Measurements from ENCODE around the gene PRXL2A.
"Not testable (repeated sequence)": the region's sequence is repeated elsewhere in the genome, so short reads cannot be mapped to it uniquely, and the experiment has no call there.

The PRXL2A gene

DNA sequence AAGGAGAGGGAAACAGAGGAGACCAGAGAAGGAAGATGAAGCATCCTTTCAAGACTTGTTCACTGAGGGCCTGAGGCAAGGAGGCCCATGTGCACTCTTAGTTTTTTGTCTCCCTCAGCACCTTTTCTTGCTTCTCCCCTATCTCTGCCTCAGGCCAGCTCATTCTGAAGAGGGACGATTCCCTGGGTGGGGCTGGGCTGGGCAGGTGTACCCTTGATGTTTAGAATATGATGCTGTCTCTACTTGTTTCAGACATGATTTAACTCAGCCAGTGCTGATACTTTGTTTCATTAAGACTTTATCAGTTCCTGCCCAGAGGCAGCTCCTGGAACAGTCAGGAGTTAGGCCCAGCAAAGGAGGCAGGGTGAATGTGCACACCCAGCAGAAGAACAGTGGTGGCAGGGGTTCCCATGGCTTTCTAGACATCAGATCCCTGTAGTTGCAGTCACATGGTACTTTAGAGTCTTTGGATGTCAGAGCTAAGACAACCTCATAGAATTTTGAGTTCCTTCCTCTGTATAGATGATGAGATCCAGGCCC lies 3.4 kb downstream of the PRXL2A start:
- DNase-seq (ENCODE audit: low read depth) = no peak

DNA sequence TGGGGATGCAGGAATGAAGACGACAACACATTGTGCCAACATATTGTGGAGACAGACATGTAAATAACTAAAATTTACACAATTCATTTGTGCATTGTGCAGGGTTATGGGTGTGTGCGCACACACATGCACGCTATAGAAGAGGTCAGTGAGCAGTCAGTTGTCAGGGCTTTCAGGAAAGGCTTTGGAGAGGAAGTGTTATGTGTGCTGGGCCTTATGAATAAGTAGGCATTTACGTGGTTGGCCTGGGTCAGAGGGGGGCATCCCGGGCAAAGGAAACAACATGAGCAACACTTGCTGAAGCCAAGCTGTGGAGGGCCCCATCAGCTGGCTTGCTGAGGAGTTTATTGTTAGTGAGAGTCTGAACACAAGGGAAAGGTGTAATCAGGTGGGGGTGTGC lies 4.1 kb downstream of the PRXL2A start:
- no peak for DNase-seq (ENCODE audit: low read depth)

DNA sequence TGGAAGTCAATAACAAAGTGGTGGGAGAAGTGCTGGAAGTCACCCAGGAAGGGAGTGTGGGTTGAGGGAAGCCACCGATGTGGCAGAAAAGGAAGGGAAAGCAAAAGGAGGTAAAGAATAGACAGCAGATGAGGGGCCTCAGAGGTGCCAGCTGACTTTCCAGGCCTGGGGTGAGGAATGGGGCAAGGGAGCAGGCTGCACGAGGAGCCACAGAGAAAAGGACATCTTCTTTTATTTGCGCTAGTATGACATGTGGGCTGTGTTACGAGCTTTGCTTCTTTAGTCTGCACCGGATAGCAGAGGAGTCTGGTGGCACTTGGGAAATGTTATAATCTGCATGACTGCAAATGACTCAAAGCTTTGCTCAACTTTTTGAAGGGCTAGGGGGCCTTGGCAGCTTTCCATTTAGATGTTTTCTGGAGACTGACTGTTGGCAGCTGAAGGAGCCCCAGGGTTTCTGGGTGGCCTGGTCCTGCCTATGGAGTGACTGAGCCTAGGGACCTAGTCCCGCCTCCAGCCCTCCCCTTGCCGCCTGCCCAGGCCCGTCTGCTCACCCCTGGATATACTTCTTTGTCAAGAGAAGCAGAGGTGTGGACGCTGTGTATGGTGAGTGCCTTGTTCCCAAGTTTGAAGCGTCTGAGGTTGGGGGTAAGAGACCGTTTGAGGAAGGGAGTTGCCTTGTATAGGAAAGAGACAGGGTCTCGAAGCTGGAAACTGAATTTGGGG lies 5.1 kb downstream of the PRXL2A start:
- DNase-seq (ENCODE audit: low read depth) = no peak

DNA sequence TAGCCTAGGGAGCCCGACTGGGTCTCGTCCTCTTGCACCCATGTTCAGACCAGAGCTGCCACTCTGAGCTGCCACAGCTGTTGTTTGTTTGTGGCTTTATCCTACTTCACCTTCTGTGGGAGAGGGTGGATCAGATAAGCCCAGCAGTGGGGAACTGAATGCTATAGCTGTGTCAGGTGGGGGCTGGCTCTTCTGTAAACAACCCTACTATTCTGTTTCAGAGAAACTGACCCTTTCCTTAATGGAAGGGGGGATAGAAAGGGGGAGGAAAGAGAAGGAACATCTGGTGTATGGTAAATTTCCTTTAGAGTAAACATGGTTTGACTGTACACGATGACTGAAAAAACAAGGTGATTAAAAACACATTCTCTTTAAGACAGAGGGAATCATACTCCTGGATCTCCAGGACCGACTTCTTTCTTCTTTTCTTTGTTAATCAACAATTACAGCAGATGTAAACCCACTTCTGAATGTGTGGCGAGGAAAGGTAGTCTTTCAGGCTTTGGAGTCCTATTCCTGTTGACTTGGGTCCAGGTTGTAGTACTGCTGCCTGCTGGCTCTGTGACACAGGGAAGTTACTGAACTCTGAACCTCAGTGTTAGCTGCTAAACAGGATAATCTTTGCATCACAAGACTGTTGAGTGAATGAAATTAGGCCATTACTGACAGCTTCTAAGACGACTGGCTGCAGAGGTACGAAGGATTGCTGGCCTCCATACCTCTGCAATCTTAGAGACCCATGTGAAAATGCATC lies 6.0 kb downstream of the PRXL2A start:
- DNase-seq (ENCODE audit: low read depth) = no peak

DNA sequence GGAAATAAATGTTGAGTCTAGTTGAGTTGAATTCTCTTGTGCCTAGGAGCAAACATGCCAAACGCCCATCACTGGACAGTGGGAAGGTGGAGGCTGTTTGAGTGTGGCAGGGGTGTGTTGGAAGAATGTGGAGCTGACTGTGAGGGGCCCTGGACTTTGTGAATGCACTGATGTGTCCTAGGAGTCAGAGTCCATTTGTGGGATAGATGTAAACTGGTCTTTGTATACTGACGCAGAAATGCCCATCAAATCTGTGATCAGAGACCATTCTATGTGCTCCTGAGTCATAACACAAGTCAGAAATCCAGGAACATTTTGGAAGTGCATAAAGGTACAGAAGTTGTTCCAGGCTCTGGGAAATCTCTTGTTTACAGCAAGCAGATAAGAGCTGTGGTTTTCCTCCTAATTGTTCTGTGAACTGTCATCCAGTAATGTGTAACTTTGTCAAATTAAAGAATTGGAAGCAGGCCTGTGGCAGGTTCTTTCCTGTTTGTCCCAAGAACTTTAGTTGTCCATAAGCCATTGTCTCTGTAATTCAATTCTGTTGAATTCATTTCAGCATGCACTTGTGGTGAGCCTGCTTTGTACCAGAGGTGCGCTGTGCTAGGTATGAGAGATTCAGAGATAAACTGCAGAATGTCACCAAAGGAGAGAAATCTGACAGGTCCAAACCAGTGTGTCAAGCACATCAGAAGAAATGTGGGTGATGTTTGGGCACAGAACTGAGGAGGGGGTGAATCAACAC lies 7.6 kb downstream of the PRXL2A start:
- no peak for DNase-seq (ENCODE audit: low read depth)

DNA sequence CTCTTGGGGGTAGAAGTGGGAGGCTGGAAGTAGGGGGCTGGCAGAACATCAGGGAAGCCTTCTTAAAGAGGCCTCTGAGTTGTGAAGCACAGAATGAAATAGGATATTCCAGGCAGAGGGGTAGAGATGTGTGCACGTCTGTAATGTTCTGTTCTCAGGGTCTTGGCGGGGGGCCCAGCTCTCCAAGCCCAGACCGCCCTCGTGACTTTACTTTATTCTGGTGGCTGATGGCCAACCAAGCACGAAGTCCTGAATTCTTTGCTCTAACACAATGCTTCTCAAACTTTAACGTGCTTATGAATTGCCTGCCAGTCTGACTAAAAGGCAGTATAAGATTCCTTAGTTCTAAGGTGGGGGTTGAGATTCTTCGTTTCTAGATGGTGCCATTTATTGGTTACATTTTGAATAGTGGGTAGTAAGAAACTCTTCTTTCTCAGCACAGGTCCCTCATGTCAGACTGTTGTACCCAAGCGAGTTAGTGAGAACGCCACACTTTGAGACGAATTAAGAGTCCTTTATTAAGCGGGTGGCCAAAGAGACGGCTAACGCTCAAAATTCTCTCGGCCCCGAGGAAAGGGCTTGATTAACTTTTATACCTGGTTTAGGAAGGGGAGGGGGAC lies 8.2 kb downstream of the PRXL2A start:
- DNase-seq (ENCODE audit: low read depth) = no peak

DNA sequence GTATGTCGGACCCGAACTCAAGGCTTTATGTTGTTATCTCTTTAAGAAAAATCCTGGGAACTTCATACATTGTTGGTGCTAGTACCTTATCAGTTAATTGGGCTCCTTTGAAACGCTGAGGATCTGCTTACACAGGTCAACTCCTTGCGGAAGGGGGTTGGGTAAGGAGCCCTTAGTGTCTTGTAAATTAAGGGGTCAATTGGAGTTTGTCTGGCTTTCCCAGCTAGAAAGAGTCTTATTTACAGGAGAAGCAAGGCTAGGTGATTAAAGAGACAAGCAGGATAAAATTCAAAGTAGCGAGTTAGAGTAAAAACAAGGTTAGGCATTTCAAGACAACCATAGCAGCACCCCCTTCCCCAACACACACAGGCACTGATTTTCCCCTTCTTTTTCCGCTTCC lies 8.9 kb downstream of the PRXL2A start:
- not testable (repeated sequence) for DNase-seq (ENCODE audit: low read depth)

DNA sequence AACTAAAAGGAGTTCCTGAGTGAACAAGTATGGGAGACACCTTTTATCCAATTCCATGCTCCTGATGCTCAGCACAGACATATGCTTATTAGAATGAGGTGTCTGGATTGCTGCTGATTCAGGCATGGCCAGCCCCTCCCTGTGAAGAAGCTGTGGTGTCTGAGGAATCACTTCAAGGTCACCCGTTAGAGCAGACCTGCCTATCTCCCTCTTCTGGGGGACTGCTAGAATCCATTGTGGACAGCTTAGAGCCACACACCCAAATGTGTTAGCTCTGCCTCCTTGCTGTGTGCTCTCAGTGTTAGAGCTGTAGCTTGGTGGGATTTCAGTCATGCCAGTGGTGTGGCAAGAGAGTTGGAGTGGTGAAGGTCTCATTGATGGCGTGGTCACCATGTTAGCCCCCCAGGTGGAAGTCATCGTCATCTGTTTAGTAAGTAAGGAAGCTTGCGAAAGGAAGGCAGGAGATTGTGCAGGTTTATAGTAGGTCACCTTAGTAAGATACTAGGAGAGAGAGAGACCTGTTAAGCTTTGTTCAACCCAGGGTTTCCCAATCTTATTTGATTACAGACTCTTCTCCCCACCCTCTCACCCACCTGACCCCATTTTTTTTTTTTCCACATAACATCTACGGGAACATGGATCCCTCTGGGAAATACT lies 12.8 kb downstream of the PRXL2A start:
- DNase-seq (ENCODE audit: low read depth) = no peak

DNA sequence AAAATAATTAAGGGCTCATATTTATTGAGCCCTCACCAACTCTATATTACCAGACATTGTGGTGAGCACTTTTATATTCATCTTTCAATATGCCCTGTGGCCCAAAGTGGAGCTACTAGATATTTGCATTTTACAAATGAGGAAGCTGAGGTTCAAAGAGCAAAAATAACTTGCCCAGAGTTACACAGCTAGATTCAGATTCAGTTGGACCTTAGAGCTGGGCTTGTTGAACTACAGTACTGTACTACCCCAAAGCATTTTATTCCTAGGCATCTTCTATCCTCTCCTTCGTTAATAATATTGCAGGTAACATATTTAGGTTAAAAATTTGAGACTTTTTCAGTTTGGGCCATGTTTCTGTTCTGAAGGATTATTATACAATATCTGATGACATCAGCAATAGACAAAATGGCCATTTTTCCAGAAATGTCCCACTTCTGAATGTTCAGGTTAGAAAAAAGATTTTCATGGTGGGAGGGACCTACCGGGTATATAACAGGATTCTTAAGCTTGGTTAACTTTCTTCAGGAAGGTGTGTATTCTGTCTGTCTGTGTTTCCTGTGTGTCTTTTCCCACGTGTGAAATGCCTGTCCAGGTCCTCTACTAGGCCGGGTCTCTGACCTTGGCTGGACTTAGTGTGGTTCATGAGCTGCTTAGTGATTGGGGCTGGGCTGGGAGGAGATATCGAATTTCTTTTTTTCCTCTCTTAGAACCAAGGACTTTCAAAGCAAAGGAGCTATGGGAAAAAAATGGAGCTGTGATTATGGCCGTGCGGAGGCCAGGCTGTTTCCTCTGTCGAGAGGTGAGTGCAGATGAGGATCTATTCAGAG lies 13.6 kb downstream of the PRXL2A start:
- DNase-seq (ENCODE audit: low read depth) = no peak

DNA sequence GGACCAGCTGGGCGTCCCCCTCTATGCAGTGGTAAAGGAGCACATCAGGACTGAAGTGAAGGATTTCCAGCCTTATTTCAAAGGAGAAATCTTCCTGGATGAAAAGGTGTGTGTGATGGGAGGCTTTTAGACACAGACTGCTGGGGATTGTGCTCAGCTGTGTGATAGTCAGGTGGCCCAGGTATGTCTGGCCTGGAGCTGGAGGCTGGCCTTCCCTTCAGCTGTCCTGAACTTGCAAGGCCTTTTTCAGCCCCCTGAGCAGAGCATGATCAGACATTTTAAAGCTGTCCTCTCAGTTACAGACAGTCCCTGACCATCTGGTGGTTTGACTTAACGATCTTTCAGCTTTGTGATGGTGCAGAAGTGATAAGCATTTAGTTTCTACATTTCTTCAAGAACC lies 17.6 kb downstream of the PRXL2A start:
- no peak for DNase-seq (ENCODE audit: low read depth)

DNA sequence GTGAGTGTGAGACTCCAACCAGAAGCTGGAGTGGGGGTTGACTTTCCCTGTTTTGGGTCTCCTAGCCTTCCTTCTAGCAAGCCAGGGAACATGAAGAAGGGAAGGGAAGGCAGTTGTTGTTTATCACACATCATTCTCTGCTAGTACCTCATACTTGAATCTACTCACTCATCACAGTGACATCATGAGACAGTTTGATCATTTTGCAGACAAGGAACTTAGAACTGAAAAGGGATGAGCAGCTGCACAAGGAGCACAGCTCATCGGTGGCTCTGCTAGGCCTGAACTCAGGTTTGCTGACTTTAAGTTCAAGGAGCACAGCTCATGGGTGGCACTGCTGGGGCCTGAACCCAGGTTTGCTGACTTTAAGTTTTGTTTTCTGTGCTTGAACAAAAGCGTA lies 19.2 kb downstream of the PRXL2A start:
- no peak for DNase-seq (ENCODE audit: low read depth)

DNA sequence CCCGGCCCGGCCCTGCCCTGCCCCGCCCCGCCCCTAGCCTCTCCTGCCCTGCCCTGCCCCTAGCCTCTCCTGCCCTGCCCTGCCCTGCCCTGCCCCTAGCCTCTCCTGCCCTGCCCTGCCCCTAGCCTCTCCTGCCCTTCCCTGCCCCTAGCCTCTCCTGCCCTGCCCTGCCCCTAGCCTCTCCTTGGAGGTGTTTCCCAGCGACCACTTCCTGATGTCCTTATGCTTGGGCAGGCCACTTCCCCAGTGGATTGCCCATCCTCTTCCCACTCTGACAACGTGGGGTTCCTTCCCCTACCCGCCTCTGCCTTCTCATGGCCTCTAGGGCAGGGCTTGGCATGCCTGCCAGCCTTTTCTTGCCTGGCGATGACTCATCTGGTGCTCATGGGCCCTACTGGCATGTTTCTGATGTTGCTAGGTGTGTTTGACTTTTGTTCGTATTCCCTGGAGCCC lies 21.2 kb downstream of the PRXL2A start:
- DNase-seq (ENCODE audit: low read depth) = no peak

DNA sequence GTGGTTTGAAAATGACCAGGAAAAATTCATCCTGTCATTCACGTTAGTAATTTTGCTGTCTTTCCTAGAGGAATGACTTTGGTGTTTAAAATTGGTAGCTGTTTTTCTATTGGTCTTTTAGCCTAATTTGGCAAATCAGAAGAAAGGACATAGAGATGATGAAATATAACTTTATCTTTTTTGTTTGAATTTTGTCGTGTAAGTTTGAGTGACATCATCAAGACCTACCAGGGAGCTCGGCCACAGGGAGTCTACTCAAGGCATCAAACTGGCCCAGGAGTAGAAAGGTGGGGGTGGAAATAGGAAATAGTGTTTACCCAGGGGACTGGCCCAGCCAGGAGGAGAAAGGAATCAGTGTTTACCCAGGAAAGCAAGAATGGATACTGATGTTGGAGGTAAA lies 24.8 kb downstream of the PRXL2A start:
- no peak for DNase-seq (ENCODE audit: low read depth)

DNA sequence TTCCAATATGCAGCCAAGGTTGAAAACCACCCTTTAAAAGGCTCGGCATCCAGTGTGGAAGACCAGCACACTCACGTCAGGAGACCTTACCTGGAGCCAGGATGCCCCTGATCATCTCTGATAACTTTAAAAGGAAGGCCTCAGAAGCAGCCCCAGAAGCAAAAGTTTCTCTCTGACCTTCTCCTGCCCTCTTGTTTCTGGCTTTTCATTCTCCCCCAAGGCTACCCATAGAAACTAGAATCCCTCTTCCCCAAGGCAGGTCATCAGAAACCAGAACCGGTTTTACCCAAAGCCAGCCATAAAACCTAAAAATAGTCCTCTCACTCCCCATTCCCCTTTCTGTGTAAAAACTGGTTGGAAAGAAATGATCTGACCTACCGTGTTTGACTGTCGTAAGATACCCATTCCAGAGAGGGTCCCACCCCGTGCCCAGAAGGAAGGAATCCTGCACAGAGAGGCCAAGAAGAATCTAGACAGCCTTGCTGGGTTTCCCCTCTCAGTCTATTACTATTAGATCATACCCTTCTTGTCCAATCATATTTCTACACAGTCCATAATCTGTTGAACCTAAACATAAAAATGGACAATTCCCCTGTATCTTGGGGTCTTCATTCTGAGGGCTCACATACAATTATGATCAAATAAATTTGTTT lies 28.2 kb downstream of the PRXL2A start:
- no peak for DNase-seq (ENCODE audit: low read depth)

DNA sequence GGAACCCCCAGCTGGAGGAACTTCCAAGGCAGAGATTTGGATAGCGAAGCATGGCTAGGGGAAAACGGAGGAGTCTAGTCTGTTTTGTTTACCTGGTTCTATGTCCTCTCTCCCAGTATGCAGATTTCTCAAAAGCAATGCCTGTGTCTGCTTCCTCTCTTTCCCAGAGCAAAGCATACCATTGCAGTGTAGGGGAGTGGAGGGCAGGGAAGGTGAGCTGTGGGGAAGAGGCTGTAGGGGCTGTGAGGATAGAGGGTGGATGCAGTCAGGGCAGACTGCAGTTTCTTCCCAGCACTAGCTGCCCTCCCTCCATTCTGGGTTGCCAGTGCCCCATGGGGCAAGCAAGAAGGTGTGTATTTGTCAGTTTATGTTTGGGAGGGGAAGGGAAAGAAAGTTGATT lies 28.9 kb downstream of the PRXL2A start:
- DNase-seq (ENCODE audit: low read depth) = no peak

DNA sequence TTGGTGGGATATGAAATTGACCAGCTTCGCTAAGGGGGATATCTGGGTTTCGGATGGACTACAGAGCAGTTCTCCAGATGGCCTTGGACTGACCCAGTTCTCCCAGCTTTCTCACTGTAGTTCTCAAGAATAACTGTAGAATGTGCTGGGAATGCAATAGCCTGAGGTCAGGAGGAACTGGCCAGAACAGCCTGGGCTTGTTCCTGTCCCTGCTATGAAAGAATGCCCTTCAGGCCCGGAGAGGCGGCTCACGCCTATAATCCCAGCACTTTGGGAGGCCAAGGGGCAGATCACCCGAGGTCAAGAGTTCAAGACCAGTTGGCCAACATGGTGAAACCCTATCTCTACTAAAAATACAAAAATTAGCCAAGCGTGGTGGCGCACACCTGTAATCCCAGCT lies 33.5 kb downstream of the PRXL2A start:
- DNase-seq (ENCODE audit: low read depth) = no peak

DNA sequence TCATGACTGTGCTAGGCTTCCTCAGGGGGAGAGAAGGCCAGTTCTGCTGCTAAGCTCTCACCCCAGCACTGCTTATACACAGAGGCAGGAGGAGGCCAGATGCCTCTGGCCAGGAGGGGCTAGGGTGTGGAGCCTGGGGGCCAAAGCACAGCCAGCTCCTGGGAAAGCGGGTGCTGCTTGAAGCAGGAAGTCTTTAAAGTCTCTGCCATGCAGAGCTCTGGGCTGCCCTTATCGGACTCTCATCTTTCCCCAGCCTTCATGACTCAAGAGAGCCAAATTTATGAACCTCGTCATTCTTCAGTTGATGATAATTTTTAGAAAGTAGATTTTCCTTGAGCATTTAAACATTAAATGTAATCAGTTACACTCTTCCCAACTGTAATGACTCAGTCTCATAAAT lies 34.5 kb downstream of the PRXL2A start:
- DNase-seq (ENCODE audit: low read depth) = no peak

DNA sequence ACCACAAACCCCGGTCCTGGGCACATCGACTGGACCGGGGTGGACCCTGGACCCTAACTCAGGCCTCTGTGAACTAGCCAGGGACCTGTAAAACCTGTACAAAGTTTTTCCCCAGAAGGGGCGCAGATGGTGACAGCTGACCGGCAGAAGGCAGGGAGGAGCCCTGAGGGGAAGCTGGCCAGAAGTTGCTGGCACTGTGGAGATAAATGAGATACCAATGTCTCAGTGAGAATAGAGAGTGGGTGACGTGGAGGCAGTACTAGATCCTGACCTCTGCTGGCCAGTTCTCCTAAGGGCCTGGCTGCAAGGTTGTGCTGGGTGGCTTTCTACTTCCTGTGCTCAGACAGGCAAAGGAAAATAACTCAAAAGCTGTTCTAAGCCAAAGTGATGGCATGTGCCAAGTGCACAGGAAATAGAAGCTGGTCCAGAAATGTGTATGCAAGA lies 35.2 kb downstream of the PRXL2A start:
- no peak for DNase-seq (ENCODE audit: low read depth)

DNA sequence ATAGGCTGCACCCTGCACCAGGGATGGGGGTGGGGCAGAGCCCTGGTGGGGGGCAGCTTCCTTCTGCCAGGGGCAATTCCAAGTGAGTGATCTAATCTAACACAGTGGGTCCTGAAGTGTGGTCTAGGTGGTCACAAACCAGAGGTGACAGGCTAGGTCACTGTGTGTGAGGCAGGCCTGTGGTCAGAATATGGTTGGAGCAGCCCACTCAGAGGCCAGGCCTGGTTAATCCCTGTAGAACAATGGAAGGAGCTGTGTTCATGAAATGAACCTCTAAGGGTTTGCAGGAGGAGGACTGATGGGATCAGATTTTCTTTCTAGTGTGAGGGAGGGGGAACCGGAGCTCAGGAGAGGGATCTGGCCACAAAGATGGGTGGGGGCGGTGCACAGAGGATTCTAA lies 35.8 kb downstream of the PRXL2A start:
- DNase-seq (ENCODE audit: low read depth) = no peak

DNA sequence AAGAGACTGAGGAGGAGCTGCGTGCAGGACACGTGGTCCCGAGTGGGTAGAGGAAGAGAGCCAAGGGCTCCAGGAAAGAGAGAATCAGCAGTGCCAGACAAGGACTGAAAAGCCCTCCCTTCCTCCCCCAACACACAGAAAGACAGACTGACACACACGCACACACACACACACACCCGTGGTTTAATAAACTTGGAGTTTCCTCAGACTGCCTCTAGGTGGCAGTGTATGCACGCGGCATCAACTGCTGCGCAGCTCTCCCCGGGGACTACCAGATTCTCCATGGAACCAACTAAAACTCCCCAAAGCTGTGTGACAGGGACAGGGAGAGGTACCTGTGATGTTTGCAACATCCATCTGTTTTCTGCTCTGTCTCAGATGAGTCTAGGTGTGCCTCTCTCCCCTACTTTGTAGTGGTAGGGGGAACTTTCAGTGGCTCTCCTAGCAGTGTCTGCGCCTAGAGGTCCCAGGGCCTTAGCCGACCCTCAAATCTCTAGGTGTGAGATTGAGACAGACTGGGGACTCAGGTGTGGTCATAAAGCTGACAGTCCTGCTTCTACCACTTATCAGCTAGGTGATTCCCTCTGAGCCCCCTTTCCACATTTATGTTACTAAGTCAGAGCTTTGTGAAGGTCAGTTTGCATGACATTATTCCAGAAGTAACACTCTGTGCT lies 36.4 kb downstream of the PRXL2A start:
- DNase-seq (ENCODE audit: low read depth) = no peak

Measured in HS-5 (cell line).